ENCODE measurements around the gene TH. TPM values are rescaled to one million over a fixed set of nuclear protein-coding genes. Genes with fewer than 3 reads are reported as not detected.

TH gene
- polyA plus RNA-seq, 1 donor from 2014 or later = 3.6 TPM

- no peak for TF ChIP-seq EZH2 (IDR thresholded peaks at IDR 0.05; ENCODE audit: borderline replicate concordance, insufficient read depth, low read length, poor library complexity, severe bottlenecking)
- no peak for TF ChIP-seq SMC3 (conservative IDR thresholded peaks at IDR 0.05; ENCODE audit: poor library complexity)
- TF ChIP-seq MXI1 (conservative IDR thresholded peaks at IDR 0.05; ENCODE audit: poor library complexity, severe bottlenecking) = no peak
- no peak for TF ChIP-seq EP300 (conservative IDR thresholded peaks at IDR 0.05; ENCODE audit: poor library complexity, severe bottlenecking)
- TF ChIP-seq RAD21 (conservative IDR thresholded peaks at IDR 0.05) = no peak
- no peak for TF ChIP-seq REST (IDR thresholded peaks at IDR 0.05; ENCODE audit: borderline replicate concordance)
- TF ChIP-seq CTCF (IDR thresholded peaks at IDR 0.05; ENCODE audit: poor library complexity, severe bottlenecking) = no peak
- no peak for TF ChIP-seq TAF1 (IDR thresholded peaks at IDR 0.05; ENCODE audit: low read depth)
- TF ChIP-seq POLR2AphosphoS5 (IDR thresholded peaks at IDR 0.05) = no peak
- H3K27me3 ChIP-seq (ENCODE audit: insufficient read depth, low read depth, low read length) = peaks cover under 1% of the 10 kb centered on the region
Observed at GRCh38 chr11:2131371-2132236, 40.0 kb downstream of the TH start.

GRCh38 chr11:2130881-2131352 lies 40.7 kb downstream of the TH start:
- Histone ChIP-seq H3K9ac (ENCODE audit: low read length) (no peak overlapping the region), H3K27ac (ENCODE audit: low read length) (no peak overlapping the region), H3F3A (ENCODE audit: insufficient read depth, low read length, poor library complexity, severe bottlenecking) (no peaks in the 10 kb centered on the region), H3K79me2 (replicated peaks; ENCODE audit: insufficient read depth, low read length) (no peaks in the 10 kb centered on the region), H3K9me2 (ENCODE audit: insufficient read depth, low read length) (no peaks in the 10 kb centered on the region), H3K4me3 (ENCODE audit: low read length) (no peak overlapping the region), H2AFZ (ENCODE audit: low read depth, low read length) (no peak overlapping the region), H3K4me2 (ENCODE audit: low read length) (no peak overlapping the region), H3K36me3 (ENCODE audit: insufficient read depth, low read length) (no peaks in the 10 kb centered on the region), H3K27me3 (ENCODE audit: insufficient read depth, low read depth, low read length) (no peaks in the 10 kb centered on the region), H3K9me3 (ENCODE audit: low read length) (no peaks in the 10 kb centered on the region), H4K20me1 (ENCODE audit: insufficient read depth) (no peaks in the 10 kb centered on the region)
- TF ChIP-seq EP300 (conservative IDR thresholded peaks at IDR 0.05; ENCODE audit: poor library complexity, severe bottlenecking) (no peak), REST (IDR thresholded peaks at IDR 0.05; ENCODE audit: borderline replicate concordance) (no peak)

More at GRCh38 chr11:2131371-2132236, 40.0 kb downstream of the TH start:
- H3K9ac ChIP-seq (ENCODE audit: low read length) = no peak overlapping the region
- H2AFZ ChIP-seq (ENCODE audit: low read depth, low read length) = no peak overlapping the region
- no peak overlapping the region for H3K4me2 ChIP-seq (ENCODE audit: low read length)
- H3F3A ChIP-seq (ENCODE audit: insufficient read depth, low read length, poor library complexity, severe bottlenecking) = no peaks in the 10 kb centered on the region
- H3K36me3 ChIP-seq (ENCODE audit: insufficient read depth, low read length) = no peaks in the 10 kb centered on the region
- no peaks in the 10 kb centered on the region for H3K79me2 ChIP-seq (replicated peaks; ENCODE audit: insufficient read depth, low read length)
- no peak overlapping the region for H3K4me3 ChIP-seq (ENCODE audit: low read length)
- no peak overlapping the region for H3K27ac ChIP-seq (ENCODE audit: low read length)
- H3K9me3 ChIP-seq (ENCODE audit: low read length) = no peaks in the 10 kb centered on the region
- no peaks in the 10 kb centered on the region for H3K9me2 ChIP-seq (ENCODE audit: insufficient read depth, low read length)
- H4K20me1 ChIP-seq (ENCODE audit: insufficient read depth) = no peaks in the 10 kb centered on the region
